GM19463 (cell line): ENCODE results near the gene XRN1.
"Not testable (repeated sequence)": the region's sequence is repeated elsewhere in the genome, so short reads cannot be mapped to it uniquely, and the experiment has no call there.

ENCODE experiments used
- ATAC-seq: cut with Tn5 transposase; IDR thresholded peaks from one replicate; pipeline ENCODE4 v1.9.1; 2021; ENCODE audit warnings: mild to moderate bottlenecking, moderate library complexity; ENCODE audit not compliant: unreplicated experiment

XRN1 gene

DNA sequence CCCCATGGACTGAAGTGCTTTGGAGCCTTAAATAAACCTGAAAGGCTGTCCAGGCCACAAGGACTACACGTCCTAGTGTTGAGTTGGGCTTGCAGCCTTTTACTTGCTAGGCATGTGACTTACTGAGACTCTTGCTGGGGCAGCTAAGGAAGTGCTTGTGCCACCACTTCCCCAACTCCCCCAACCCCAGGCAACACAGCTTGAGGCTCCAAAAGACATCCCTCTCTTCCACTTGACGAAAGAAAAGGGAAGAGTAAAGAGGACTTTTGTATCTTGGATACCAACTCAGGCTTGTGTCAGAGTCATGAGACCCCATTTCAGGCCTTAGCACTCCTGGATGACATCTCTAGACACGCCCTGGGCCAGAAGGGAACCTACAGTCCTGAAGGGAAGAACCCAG lies 109.8 kb downstream of the XRN1 start:
- no peak for ATAC-seq

DNA sequence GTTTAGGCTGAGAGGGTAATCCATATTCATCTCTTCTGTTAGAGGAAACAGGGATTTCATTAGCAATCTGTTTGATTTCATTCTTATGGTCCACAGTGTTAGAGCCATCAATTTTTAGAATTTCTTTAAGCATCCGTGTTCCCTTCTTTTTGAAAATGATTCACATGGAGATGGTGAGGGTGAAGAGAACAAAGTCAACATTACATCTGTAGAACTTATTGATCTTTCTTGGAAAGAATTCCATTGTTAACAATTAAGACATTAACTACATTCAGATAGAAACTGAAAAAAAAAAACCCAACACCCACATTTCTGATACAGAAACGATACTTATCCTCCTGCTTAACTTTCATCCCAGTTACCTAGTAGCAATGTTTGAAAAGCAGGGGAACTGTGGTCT lies 115.4 kb downstream of the XRN1 start:
- no peak for ATAC-seq

DNA sequence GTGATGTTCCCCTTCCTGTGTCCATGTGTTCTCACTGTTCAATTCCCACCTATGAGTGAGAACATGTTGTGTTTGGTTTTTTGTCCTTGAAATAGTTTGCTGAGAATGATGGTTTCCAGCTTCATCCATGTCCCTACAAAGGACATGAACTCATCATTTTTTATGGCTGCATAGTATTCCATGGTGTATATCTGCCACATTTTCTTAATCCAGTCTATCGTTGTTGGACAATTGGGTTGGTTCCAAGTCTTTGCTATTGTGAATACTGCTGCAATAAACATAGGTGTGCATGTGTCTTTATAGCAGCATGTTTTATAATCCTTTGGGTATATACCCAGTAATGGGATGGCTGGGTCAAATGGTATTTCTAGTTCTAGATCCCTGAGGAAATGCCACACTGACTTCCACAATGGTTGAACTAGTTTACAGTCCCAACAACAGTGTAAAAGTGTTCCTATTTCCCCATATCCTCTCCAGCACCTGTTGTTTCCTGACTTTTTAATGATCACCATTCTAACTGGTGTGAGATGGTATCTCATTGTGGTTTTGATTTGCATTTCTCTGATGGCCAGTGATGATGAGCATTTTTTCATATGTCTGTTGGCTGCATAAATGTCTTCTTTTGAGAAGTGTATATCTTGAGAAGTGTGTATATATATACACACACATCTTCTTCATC lies 123.4 kb downstream of the XRN1 start:
- not testable (repeated sequence) for ATAC-seq

DNA sequence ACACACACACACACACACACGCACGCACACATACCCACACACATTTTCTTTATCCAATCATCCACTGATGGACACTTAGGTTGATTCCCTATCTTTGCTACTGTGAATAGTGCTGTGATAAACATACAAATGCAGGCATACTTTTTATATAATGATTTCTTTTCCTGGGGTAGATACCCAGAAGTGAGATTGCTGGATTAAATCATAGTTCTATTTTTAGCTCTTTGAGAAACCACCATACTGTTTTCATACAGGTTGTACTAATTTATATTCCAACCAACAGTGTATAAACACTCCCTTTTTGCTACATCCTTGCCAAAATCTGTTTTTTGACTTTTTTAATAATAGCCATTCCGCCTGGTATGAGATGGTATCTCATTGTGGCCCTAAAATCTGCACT lies 127.9 kb downstream of the XRN1 start:
- ATAC-seq, result no peak

DNA sequence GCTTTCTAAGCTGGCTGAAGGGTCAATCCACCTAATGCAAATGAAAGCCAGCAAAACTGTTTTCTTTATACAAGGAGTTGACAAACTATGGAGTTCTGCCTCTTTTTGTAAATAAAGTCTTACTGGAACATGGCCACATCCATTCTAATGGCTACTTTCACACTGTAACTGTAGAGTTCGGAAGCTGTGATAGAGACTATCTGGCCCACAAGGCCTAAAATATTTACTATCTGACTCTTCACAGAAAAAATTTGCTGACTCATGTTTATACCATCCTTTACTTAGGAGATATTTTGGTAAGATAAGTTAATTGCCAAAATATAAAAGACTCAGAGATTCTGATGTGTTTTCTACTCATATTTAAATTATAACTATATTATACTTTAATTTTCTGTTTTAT lies 128.7 kb downstream of the XRN1 start:
- ATAC-seq, result no peak

DNA sequence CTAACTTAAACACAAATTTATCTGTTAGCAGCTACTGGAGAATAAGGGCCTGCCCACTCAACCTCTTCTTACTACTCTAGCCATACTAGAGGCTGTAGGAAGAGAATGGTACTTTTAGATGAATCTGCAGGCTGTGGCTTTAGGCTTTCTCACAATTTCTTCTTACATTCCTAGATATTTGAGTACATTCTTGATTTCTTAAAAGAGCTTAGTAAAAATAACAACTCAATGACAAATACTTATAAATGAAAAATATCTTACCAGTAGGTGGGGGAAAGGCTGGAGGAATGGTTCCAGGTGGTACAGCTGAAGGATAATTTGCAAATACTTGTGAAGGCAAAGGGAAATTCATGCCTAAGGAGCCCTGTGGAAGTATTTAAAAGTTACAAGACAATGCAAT lies 129.5 kb downstream of the XRN1 start:
- ATAC-seq, result no peak

DNA sequence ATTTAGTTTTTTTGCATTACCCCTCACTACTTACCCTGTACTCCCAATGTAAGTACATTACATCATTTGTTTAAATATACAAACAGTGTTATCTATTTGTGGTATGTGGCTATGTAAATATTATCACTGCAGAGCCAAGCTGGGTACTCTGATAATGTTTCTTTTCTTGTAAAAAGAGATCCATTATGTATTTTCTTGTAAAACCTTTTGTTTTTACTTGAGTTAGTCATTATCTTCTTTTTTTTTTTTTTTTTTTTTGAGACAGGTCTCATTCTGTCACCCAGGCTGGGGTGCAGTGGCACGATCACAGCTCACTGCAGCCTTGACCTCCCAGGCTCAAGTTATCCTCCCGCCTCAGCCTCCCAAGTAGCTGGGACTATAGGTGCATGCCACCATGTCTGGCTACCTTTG lies 131.9 kb downstream of the XRN1 start:
- not testable (repeated sequence) for ATAC-seq

DNA sequence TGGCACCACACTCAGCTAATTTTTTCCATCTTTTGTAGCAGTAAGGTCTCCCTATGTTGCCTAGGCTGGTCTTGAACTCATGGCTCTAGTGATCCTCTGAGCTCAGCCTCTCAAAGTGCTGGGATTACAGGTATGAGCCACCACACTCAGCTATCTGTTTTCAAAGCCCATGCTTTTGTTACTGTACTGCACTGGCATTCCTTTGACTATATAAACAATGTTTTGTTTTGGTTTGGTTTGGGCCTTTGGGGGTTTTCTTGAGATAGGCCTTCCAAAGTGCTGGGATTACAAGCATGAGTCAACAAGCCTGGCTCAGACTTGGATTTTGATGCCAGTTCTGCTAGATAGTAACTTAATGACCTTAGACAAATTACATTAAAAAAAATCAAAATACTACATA lies 132.8 kb downstream of the XRN1 start:
- ATAC-seq, result no peak

DNA sequence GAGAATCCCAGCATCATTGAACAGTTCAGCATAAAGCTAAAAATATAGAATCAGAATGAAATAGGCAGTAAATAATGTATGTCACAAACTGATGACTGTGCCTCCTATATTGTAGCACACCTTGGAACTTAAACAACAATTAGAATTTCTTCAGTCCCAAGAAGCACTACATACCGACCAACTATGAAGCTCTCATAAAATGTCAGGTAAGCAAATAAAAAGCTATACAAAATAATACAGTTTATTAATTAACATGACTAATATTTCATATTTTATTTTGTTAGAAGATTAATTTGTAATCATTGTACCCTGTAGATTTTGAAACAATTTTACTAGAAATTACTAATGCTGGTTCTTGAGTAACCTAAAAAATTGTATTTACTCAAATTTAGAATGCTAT lies 137.4 kb downstream of the XRN1 start:
- no peak for ATAC-seq

DNA sequence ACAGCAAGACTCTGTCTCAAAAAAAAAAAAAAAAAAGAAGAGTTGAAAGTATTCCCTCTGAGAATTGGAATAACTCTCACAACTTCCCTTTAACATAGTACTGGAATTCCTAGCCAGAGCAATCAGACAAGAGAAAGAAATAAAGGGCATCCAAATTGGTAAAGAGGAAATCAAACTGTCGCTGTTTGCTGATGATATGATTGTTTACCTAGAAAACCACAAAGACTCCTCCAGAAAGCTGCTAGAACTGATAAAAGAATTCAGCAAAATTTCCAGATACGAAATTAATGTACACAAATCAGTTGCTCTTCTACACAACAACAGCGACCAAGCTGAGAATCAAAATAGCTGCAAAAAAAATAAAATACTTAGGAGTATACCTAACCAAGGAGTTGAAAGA lies 145.0 kb downstream of the XRN1 start:
- ATAC-seq, result not testable (repeated sequence)

DNA sequence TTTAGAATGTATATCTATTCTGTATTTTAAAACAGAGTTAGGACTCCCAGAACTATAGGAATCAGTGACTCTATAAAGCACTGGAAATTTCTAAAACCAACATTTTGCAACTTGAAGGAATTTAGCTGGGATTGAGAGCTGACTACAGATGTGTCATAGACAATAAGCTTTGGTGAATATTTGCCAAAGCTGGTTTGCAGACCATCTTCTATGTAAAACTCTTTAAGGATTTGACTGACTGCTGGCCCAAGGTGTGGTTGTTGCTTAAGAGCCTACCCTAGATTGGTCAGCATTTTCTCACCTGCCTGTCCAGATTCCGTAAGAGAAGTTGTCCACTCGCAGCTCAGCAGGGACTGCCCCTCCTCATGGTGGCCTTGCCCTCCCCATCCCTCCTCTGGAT lies 149.2 kb downstream of the XRN1 start:
- no peak for ATAC-seq

DNA sequence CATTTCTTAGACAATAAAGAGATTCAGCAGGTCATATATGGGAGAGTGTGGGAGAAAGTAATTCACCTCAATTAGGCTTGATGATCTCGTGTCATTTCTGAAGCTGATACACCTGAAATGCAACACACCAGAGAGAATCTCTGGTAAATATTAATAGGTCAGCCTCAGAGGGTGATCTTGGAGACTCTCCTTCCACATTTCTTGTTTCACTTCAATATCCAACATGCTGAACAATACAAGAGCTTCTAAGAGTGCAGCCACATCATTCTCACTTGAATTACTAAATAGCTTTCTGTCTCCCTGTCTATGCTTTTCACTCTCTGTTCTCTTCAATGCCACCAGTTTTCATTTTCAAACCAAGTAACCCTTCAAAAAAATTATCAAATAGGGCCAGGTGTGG lies 151.3 kb downstream of the XRN1 start:
- no peak for ATAC-seq

DNA sequence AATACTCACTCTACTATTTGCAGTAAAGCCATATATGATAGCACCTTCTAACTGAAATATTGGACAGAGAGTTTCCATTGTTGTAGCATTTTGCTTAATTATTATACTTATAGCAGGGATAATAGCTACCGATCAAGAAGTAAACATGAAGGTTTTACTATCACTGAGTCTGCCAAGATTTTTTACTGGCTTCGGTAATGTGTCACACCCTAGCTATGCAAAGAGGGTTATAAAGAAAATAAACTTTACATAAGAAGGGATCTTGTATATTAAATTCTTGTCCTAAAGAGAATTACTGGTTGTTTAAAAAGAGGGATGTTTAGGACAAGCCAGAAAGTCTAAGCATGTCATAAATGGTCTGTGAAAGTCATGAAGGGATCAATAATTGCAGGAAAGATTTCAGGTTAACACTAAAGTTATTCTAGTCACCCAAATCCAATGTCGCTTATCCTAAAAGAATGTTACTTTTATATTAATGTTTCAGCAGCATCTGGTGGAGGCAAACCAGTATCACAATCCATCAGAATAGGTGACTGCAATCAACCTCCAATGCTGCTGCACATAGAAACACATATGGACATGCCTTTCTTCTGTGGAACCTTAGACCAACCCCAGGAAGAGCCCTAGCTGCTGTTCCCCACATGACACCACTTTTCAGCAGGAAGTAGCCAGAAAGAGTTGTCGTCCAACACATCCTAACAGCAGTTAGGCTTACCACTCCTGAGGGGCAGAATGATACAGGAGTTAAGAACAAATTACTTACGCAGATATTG lies 159.8 kb downstream of the XRN1 start:
- no peak for ATAC-seq

DNA sequence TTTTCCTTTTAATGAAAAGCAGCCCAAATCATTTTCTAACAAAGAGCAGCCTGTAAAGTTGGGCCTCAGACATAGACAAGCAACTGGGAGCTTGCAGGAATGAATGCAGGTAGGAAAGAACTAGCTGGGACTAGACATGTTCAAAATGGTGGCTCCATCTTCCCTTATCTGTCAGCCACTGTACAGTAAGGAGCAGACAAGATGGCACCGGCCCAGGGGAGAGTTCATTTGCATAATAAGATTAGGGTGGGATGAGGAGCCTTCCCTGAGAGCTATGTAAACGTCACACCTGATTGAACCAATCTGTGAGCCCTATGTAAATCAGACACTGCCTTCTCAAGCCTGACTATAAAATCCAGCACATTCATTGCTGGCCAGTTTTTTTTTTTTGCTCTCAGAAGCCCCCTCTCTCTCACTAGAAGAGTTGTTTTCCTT lies 162.7 kb downstream of the XRN1 start:
- no peak for ATAC-seq

DNA sequence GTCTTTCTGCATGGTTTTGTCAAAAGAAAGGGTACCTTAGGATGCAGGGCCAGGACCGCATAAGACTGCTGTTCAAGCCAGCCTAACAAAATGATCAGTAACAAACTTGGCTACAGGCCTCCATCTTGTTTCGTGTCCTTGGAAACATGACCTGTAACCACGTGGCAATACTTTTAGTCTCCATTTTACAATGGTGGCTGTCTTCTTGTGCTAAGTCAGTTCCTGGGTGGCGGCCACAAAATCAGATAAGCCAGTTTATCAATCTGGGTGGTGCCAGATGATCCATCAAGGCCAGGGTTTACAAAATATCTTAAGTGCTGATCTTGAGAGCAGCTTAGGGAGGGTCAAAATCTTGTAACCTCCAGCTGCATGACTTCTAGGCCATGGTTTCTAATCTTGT lies 165.3 kb downstream of the XRN1 start:
- ATAC-seq, result no peak

DNA sequence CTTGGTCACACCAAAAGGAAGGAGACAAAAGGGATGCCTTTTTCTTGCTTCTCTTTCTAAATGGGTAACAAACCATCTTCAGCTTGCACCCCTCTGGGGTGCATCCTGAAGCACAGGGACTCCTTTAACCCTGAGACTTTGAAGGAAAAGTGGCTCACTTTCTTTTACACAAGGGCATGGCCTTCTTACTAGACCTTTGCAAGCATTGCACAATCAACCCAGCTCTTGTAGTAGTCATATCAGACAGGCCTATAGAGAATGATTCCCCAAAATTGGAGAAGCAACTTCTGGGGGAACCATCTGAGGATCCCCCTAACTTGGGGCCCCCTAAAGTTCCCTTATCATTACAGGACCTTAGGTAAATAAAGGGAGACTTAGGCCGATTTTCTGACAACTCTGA lies 166.4 kb downstream of the XRN1 start:
- no peak for ATAC-seq

DNA sequence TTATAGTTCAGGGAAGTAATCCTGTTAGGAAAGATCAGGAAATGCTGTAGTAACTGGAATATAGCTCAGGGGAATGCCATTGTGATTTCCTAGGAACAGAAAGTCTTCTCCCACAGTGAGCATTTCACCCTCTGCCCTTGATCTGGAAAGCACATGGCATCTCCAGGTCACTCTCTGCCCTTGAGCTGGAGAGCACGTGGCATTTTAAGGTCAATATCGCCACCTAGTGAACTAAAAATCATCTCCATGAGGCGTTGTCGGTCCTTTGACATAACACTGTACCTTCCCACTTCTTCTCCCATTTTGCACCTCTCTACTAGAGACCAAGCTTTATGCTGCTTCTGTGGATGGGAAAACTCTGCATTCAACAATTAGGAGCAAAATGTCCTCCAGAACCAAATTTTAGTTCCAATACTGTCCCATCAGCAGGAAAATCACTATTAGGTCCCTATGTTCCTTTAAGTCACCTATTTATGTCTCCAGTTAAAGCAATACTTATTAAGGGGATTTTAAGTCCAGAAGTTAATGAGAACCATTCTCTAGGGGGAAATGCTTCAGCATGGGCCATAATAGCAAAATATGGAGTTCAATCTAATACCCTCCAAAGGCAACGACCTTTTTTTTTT lies 167.8 kb downstream of the XRN1 start:
- ATAC-seq, result peak; percentile 83

DNA sequence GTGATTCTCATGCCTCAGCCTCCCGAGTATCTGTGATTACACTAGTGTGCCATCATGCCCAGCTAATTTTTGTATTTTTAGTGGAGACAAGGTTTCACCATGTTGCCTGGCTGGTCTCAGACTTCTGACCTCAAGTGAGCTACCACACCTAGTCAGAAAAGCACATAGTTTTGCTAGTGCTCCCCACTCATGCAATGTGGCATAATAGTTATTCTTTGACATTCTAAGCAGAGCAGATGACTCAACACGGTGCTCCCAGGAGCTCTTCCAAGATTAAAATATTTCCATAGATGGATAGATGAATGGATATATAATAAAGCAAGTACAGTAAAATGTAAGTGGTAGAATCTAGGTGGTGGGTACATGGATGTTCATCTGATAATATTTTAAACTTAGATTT lies 169.4 kb downstream of the XRN1 start:
- ATAC-seq, result no peak

DNA sequence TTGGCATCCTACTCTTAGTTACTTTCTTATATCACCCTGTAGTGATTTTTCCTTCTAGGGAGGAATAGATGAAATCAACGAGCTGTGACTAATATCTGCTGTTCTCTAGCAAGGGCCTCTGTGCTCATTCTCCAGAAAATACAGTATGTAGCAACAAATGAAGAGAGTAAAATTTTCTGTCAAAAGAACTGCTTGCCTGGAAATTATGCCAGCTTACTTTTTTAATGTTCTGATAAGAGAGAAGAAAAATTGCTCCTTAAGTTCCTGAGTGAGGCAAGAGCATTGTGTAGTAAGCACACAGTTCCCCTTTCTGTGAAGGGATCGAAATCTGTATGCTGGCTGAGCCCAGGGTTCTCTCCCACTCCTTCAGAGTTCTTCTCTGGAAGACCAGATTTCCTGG lies 171.1 kb downstream of the XRN1 start:
- no peak for ATAC-seq

DNA sequence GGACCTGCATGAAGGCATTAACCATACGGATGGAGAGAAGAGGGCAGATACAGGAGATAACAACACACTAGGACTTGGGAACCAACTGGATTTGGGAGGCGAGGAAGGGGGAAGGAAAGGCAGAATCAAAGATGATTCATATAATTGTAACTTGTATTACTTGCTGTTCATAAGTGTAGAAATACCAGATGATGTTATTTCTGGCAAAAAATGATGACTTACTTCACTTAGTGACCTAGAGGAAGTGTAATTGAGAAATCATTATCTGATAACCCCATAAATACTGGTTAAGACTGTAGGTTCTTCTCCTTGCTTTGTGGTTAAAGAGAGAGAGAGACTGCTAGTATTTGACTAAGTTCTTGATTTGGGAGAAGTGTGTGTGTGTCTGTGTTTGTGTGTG lies 172.0 kb downstream of the XRN1 start:
- ATAC-seq, result no peak

DNA sequence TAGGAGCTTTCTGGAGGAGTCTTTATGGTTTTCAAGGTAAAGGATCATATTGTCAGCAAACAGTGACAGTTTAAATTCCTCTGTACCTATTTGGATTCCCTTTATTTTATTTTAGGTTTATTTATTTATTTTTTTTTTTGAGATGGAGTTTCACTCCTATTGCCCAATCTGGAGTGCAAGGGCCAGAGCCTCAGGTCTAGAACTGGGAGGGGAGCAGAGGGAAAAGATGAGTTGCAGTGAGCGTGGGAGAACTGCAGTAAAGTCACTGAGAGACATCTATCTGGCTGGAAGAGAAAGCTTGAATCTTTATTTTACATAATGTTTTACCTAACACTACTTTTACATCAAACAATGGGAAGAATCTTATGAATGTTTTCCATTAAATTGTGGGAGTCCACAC lies 172.9 kb downstream of the XRN1 start:
- no peak for ATAC-seq

DNA sequence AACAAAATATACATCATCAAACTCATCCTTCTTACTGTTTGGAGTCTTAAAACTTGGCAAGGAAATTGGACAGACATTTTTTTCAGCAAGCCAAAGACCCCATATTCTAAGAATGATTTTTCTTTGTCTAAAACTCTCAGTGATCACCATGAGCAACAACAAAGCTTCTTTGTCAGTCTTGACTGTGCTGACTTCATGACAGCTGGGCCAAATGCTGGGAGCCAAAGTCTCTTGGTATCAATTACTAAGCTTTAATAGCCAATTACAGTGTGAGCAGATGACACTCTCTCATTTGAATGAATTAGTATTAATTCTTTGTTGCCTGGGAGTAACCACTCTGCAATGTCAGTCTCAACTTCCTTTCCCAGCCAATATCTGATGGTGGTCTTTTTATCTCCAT lies 174.3 kb downstream of the XRN1 start:
- ATAC-seq, result no peak
